AG10803 (cell line): ENCODE measurements around the gene VMAC.
"Not testable (repeated sequence)": the region's sequence is repeated elsewhere in the genome, so short reads cannot be mapped to it uniquely, and the experiment has no call there.

Experiments
- DNase-seq: peaks from one replicate; pipeline ENCODE4 v3.0.0; 2010; ENCODE audit warnings: low read depth
- H3K4me3 ChIP-seq: 2 replicates; pipeline ENCODE4 v1.5.1; 2011; ENCODE audit warnings: mild to moderate bottlenecking, low read length, control low read depth
- CTCF ChIP-seq: conservative IDR thresholded peaks from 2 replicates; pipeline ENCODE4 v1.5.1; 2011; ENCODE audit warnings: mild to moderate bottlenecking, low read length, control low read depth, inconsistent platforms

Gene VMAC

GRCh38 chr19:5865772-5866171 lies 38.9 kb upstream of the VMAC start:
- no peak for TF ChIP-seq CTCF
- H3K4me3 ChIP-seq = no peak overlapping the region

GRCh38 chr19:5867201-5868136 lies 37.2 kb upstream of the VMAC start:
- no peak for DNase-seq
- TF ChIP-seq CTCF = no peak
- no peak overlapping the region for H3K4me3 ChIP-seq

More at GRCh38 chr19:5865772-5866171, 38.9 kb upstream of the VMAC start:
- no peak for DNase-seq

GRCh38 chr19:5870986-5871394 lies 33.7 kb upstream of the VMAC start:
- H3K4me3 ChIP-seq = no peak overlapping the region
- TF ChIP-seq CTCF = no peak
- peak; percentile 25 for DNase-seq

- no peak for DNase-seq
- no peak for TF ChIP-seq CTCF
- H3K4me3 ChIP-seq = no peak overlapping the region
Observed at GRCh38 chr19:5873617-5874199, 31.0 kb upstream of the VMAC start.

- H3K4me3 ChIP-seq = not testable (repeated sequence)
- peak; percentile 67 for DNase-seq
Observed at GRCh38 chr19:5874496-5874895, 30.2 kb upstream of the VMAC start.

- TF ChIP-seq CTCF = no peak
- no peak for DNase-seq
- H3K4me3 ChIP-seq = no peak overlapping the region
Observed at GRCh38 chr19:5877427-5877826, 27.2 kb upstream of the VMAC start.

GRCh38 chr19:5877882-5878281 lies 26.8 kb upstream of the VMAC start:
- TF ChIP-seq CTCF = no peak
- H3K4me3 ChIP-seq = no peak overlapping the region
- DNase-seq = no peak
